AG04450 (cell line): ENCODE results near the gene TMEM86B. TPM values are rescaled to one million over a fixed set of nuclear protein-coding genes. Genes with fewer than 3 reads are reported as not detected.

Experiments used
- CTCF ChIA-PET: fragments of 300-600, 350-600 bp; formaldehyde crosslinking; extraction: SDS; loops from one replicate; lab custom pipeline; 2022; ENCODE audit warnings: antibody characterized with exemption, inconsistent platforms; lab: Charles Lee
- POLR2A ChIA-PET: fragments of 350-600 bp; formaldehyde crosslinking; extraction: SDS; loops from one replicate; lab custom pipeline; 2021; ENCODE audit warnings: antibody characterized with exemption, inconsistent platforms; lab: Yijun Ruan, JAX
- DNase-seq: peaks from one replicate; pipeline ENCODE4 v3.0.0-alpha.2; 2011; ENCODE audit warnings: low read depth, low spot score
- H3K27ac ChIP-seq: one replicate; pipeline ENCODE4 v1.5.1; 2012; ENCODE audit warnings: low read depth, low read length, control low read depth
- H3K27me3 ChIP-seq: one replicate; pipeline ENCODE4 v1.6.0; 2012; ENCODE audit warnings: low read length; ENCODE audit not compliant: control insufficient read depth, insufficient read depth
- H3K4me3 ChIP-seq: 2 replicates; pipeline ENCODE4 v1.5.1; 2011; ENCODE audit warnings: mild to moderate bottlenecking, low read depth, low read length, control low read depth
- H3K9me3 ChIP-seq: 2 replicates; pipeline ENCODE4 v1.5.1; 2012; ENCODE audit warnings: low read length; ENCODE audit not compliant: control insufficient read depth, insufficient read depth
- polyA plus RNA-seq: library from polyadenylated mRNA; depleted of rRNA; stranded (reverse); fragments of >200 nt; gene quantifications from 2 replicates; pipeline ENCODE4 v1.2.3, GENCODE V29; 2011
- TF ChIP-seq, protein P1 (sequence below): IDR thresholded peaks from 2 replicates; pipeline ENCODE4 v1.5.1; 2011; ENCODE audit warnings: low read depth, low read length, control low read depth, inconsistent platforms

Gene TMEM86B
- polyA plus RNA-seq, 1 experiment = 0.87 TPM

DNA sequence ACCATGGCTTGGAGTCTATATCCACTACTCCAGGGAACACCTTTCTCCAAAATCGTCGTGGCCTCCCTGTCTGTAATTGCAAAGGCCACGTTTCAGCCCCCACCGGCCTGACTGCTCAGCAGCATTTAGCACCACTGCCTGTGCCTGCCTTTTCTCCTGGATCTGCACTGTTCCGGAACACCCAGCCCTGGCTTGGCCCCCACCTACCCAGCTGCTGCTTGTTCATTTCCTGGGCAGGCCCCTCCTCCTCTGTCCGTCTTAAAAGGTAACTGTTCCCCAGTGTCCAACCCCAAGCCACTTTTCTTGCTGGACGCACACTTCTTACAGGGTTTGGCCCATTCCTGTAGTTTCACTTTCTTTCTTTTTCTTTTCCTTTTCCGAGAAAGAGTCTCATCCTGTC lies 39.9 kb downstream of the TMEM86B start:
- POLR2A ChIA-PET = no interaction called here
- no peak overlapping the region for H3K27ac ChIP-seq

DNA sequence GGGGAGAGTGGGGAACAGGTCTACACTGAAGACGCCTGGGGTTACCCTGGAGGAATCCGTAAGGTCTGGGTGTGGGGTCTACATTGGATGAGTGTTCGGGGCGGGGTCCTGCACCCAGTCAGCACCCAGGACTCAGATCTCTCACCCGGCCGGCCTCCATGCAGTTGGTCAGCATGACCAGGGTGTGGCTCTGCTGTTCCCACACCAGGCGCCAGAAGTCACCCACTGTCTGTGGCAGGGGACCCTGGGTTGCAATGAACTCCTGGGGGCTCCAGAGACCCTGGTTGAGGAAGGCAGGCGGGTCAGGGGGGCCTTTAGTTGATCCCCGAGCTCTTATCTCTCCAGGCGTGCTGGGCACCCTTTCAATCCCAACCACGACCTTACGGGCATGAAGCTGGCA lies 42.5 kb downstream of the TMEM86B start:
- Histone ChIP-seq H3K27ac (no peak overlapping the region), H3K9me3 (no peaks in the 10 kb centered on the region; the same call in 1 of the 2 replicates), H3K27me3 (peaks cover 19% of the 10 kb centered on the region), H3K4me3 (no peak overlapping the region)
- DNase-seq = no peak
- CTCF ChIA-PET = no interaction called here
- TF ChIP-seq, protein P1, sequence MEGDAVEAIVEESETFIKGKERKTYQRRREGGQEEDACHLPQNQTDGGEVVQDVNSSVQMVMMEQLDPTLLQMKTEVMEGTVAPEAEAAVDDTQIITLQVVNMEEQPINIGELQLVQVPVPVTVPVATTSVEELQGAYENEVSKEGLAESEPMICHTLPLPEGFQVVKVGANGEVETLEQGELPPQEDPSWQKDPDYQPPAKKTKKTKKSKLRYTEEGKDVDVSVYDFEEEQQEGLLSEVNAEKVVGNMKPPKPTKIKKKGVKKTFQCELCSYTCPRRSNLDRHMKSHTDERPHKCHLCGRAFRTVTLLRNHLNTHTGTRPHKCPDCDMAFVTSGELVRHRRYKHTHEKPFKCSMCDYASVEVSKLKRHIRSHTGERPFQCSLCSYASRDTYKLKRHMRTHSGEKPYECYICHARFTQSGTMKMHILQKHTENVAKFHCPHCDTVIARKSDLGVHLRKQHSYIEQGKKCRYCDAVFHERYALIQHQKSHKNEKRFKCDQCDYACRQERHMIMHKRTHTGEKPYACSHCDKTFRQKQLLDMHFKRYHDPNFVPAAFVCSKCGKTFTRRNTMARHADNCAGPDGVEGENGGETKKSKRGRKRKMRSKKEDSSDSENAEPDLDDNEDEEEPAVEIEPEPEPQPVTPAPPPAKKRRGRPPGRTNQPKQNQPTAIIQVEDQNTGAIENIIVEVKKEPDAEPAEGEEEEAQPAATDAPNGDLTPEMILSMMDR = no peak
- POLR2A ChIA-PET = no interaction called here

More for the DNA sequence above, 39.9 kb downstream of the TMEM86B start:
- Histone ChIP-seq H3K4me3 (no peak overlapping the region), H3K27me3 (peaks cover 10% of the 10 kb centered on the region), H3K9me3 (no peaks in the 10 kb centered on the region; the same call in 1 of the 2 replicates)
- no peak for DNase-seq
- CTCF ChIA-PET = interaction anchor here (0.6 kb wide), 1 partner anchor 279 kb away, joined by 3 read pairs; no protein-coding TSS in a partner anchor
- TF ChIP-seq, protein P1 = no peak

DNA sequence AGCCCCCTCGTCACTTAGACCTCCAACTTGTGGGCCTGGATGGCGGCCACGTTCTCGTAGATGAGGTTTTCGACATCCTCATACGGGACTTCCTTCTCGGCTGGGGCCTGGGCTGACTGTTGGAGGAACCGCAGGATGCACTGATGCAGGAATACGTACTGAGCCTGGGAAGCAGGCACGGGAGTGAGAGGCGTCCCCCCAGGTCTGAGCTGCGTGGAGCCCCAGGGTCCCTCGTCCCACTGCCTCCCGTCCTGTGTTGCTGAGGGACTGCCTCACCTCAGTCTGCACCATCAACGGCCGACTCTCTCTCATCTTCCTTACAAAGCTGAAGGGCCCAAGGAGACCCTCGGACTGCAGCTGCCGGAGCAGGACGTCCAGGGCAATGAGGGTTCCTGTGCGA lies 46.8 kb downstream of the TMEM86B start:
- Histone ChIP-seq H3K9me3 (no peaks in the 10 kb centered on the region; the same call in 1 of the 2 replicates), H3K4me3 (no peak overlapping the region), H3K27me3 (peaks cover 28% of the 10 kb centered on the region), H3K27ac (no peak overlapping the region)
- CTCF ChIA-PET = no interaction called here
- no peak for DNase-seq
- POLR2A ChIA-PET = no interaction called here
- TF ChIP-seq, protein P1 = no peak

DNA sequence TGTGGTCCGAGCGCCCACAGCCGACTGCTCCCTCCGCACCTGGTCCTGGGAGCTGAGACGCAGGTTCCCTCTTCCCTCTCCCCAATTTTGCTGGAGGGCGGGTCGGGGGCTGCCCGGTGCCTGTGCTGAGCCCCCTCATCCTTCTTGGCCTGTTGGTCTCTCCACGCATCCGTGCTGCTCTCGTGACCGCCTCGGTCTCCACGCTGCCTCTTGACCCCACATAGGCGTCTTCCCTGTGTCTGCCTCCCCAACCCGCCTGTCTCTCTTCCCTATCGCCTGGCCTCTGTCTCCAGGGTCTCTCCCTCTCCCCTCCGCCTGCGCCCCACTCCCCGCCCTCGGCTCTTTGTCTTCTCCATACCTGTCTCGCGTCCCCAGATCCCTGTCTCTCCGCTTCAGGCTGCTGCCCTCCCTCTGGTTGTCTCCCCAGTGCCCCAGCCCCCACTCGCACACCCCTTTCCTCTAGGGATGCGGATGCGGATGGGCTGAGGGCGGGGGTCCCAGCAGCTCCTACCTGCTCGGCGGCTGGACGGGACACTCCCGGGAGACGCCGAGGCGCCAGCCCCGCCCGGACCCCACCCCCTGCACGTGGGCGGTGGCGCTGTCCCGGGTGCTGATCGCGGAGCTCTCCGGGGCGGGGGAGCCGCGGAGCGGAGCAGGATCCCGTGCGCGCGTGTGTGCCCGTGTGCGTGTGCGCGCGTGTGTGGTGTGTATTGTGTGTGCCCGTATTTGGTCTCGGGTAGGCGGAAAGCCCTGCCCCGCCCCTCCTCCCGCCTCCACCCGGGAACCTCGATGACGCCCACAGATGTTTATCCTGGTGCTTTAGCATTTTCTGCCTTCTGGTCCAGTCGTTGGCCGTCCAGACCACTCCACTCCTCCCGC lies 48.7 kb downstream of the TMEM86B start, which contains the start of gene SYT5:
Gene SYT5 (minus strand): TSS at position 684 of the 879 bp plus-strand sequence. CDS start 1,248 bp downstream, outside the sequence.
- no peak within 1 kb of the TSS for H3K27ac ChIP-seq
- H3K9me3 ChIP-seq = peaks cover 9% of the 10 kb centered on the region; the same call in 1 of the 2 replicates
- ChIA-PET CTCF (interaction anchor here (0.6 to 0.9 kb wide), 3 partner anchors 14 to 701 kb away, joined by 3 to 4 read pairs (median 3); no protein-coding TSS in a partner anchor), POLR2A (no interaction called here)
- DNase-seq = no peak
- H3K4me3 ChIP-seq = peak within 1 kb of the TSS; percentile 57
- TF ChIP-seq, protein P1 = no peak
- peaks cover 17% of the 10 kb centered on the region for H3K27me3 ChIP-seq
